Dedifferentiated amniotic fluid mesenchymal stem cell (primary cell): ENCODE results near the gene TSPAN33.
"Not testable (repeated sequence)": the region's sequence is repeated elsewhere in the genome, so short reads cannot be mapped to it uniquely, and the experiment has no call there.

ENCODE experiments used
- DNase-seq: peaks from one replicate; pipeline ENCODE4 v3.0.0-alpha.2; 2016; ENCODE audit errors: extremely low spot score

Gene TSPAN33

GRCh38 chr7:129209067-129209926 lies 64.8 kb downstream of the TSPAN33 start:
- no peak for DNase-seq

GRCh38 chr7:129210256-129210988 lies 65.9 kb downstream of the TSPAN33 start:
- DNase-seq, result no peak

- DNase-seq, result no peak
Observed at GRCh38 chr7:129210989-129211312, 66.4 kb downstream of the TSPAN33 start.

GRCh38 chr7:129212126-129212525 lies 67.6 kb downstream of the TSPAN33 start:
- no peak for DNase-seq

GRCh38 chr7:129212596-129212995 lies 68.1 kb downstream of the TSPAN33 start:
- DNase-seq, result no peak

- no peak for DNase-seq
Observed at GRCh38 chr7:129213828-129214227, 69.3 kb downstream of the TSPAN33 start.

- DNase-seq, result not testable (repeated sequence)
Observed at GRCh38 chr7:129215691-129216090, 71.2 kb downstream of the TSPAN33 start.

- DNase-seq, result not testable (repeated sequence)
Observed at GRCh38 chr7:129216101-129216715, 71.7 kb downstream of the TSPAN33 start.

- DNase-seq, result not testable (repeated sequence)
Observed at GRCh38 chr7:129216821-129217416, 72.4 kb downstream of the TSPAN33 start.

- peak; percentile 84 for DNase-seq
Observed at GRCh38 chr7:129218514-129219062, 74.1 kb downstream of the TSPAN33 start.

GRCh38 chr7:129219166-129219565 lies 74.7 kb downstream of the TSPAN33 start:
- DNase-seq, result not testable (repeated sequence)
